ENCODE results near the gene YPEL1. TPM values are rescaled to one million over a fixed set of nuclear protein-coding genes. Genes with fewer than 3 reads are reported as not detected.

Gene YPEL1
- total and polyA plus RNA-seq, 10 of the 15 experiments (the other 5 are each of a cell fraction or from before 2014, with no cell fraction given), result 0.13 to 5.0 (median 1.6) TPM

DNA sequence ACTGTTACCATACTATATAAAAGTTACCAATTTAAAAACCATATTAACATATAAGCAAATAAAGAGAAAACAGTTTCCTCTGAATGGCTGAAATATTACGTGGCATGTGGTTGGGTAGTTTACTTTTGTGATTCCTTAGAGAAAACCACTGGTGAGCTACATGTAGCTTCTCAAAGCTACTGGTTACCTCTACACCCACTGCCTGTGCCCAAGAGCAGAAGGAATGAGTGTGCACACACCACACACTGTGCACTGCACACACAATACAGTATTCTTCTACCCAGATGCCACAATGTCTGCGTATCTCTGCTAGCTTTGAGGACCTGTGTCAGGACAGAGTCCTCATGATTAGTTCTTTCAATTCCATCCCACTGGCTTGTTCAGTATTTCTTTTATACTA lies 25.5 kb upstream of the YPEL1 start:
- ATAC-seq (peak; percentile 42), FAIRE-seq (no peak), DNase-seq (ENCODE audit: low read depth, low spot score) (no peak)
- 46% methylated on average over 2 of the region's 2 CpGs for WGBS (ENCODE audit: insufficient coverage, insufficient replicate concordance, low lambda C conversion rate, missing lambda C conversion rate)
- Histone ChIP-seq H3K36me3 (ENCODE audit: control insufficient read depth in 2 of 2, insufficient read depth in 2 of 2, low read length in 1 of 2) (peaks cover 9 to 24% of the 10 kb centered on the region in 2 experiments), H3K4me3 (no peak overlapping the region), H3K9ac (ENCODE audit: control insufficient read depth, insufficient read depth, low read length) (no peak overlapping the region), H3K79me2 (ENCODE audit: control insufficient read depth, insufficient read depth, low read length) (no peaks in the 10 kb centered on the region), H3K9me3 (replicated peaks; ENCODE audit: control insufficient read depth, insufficient read depth, low read length) (no peaks in the 10 kb centered on the region), H2AFZ (ENCODE audit: control insufficient read depth, low read depth, low read length) (no peak overlapping the region), H3K4me1 (ENCODE audit: control insufficient read depth, insufficient read depth, low read length) (peaks cover 52% of the 10 kb centered on the region), H3K4me2 (ENCODE audit: control insufficient read depth, insufficient read depth) (no peak overlapping the region), H3K27me3 (replicated peaks in 1 of 2; ENCODE audit: control insufficient read depth in 2 of 2, insufficient read depth in 2 of 2, low read length in 1 of 2) (no peaks in the 10 kb centered on the region), H3K27ac (ENCODE audit: control insufficient read depth, insufficient read depth) (no peak overlapping the region), H4K20me1 (ENCODE audit: control insufficient read depth, insufficient read depth) (no peaks in the 10 kb centered on the region)
- ChIA-PET RAD21 (ENCODE audit: unreplicated experiment) (interaction anchor here (0.7 to 2.1 kb wide), 6 partner anchors 9 to 192 kb away, joined by 3 to 5 read pairs (median 4); partner anchors contain the start of gene PPM1F), SMC1A (ENCODE audit: uncharacterized antibody, unreplicated experiment) (interaction anchor here (0.7 to 3.7 kb wide), 11 partner anchors 8 to 106 kb away, joined by 3 to 26 read pairs (median 4); partner anchors contain the start of gene MAPK1), CTCF (interaction anchor here (1.1 to 2.5 kb wide), 6 partner anchors 10 to 177 kb away, joined by 3 to 8 read pairs (median 4); partner anchors contain the start of gene YPEL1), POLR2A (interaction anchor here (0.6 to 1.3 kb wide), 4 partner anchors 15 to 136 kb away, joined by 3 to 4 read pairs (median 4); no protein-coding TSS in a partner anchor)
- intact Hi-C loops (cut with micrococcal nuclease; ENCODE audit: unreplicated experiment) (loop anchor here (5.0 kb wide), 1 partner anchor 101 kb away; no protein-coding TSS in a partner anchor), in situ Hi-C loops (cut with MboI) (no loop called here)
- TF ChIP-seq RUNX3 (IDR thresholded peaks at IDR 0.05; ENCODE audit: low read length) (peak; percentile 51), ZZZ3 (IDR thresholded peaks at IDR 0.05; ENCODE audit: control insufficient read depth, insufficient read length, low read depth) (no peak), EED (IDR thresholded peaks at IDR 0.05; ENCODE audit: low read depth) (peak; percentile 16; the same call in 1 of the 2 replicates), ZBED1 (IDR thresholded peaks at IDR 0.05; ENCODE audit: borderline replicate concordance) (no peak)
- no TSS peak for BruUV-seq (replicated peaks)

DNA sequence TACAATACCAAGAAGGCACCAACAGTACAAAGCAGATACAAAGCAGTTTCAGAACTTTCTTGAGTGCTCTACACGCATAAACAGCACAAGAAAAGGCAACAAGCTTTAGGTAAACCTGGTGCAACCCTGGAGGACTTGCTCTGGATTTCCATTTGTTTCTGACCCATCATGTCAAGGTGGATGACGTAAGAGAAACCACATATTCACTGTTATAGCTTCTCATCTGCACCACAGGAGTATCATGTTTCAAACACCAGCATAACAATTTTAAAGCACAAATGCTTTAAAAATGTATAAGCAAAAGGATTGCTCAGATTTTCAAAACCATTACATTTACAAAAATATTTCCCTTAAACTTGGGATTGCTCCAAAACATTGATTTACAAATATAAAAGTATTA lies 25.0 kb upstream of the YPEL1 start:
- WGBS (ENCODE audit: insufficient coverage, insufficient replicate concordance, low lambda C conversion rate, missing lambda C conversion rate), result 97% methylated on average over 2 of the region's 2 CpGs
- Histone ChIP-seq H3K9ac (ENCODE audit: control insufficient read depth, insufficient read depth, low read length) (no peak overlapping the region), H2AFZ (ENCODE audit: control insufficient read depth, low read depth, low read length) (no peak overlapping the region), H4K20me1 (ENCODE audit: control insufficient read depth, insufficient read depth) (no peaks in the 10 kb centered on the region), H3K4me3 (no peak overlapping the region), H3K27me3 (replicated peaks in 1 of 2; ENCODE audit: control insufficient read depth in 2 of 2, insufficient read depth in 2 of 2, low read length in 1 of 2) (no peaks in the 10 kb centered on the region), H3K9me3 (replicated peaks; ENCODE audit: control insufficient read depth, insufficient read depth, low read length) (no peaks in the 10 kb centered on the region), H3K36me3 (ENCODE audit: control insufficient read depth in 2 of 2, insufficient read depth in 2 of 2, low read length in 1 of 2) (peaks cover 6 to 24% of the 10 kb centered on the region in 2 experiments), H3K27ac (ENCODE audit: control insufficient read depth, insufficient read depth) (no peak overlapping the region), H3K4me2 (ENCODE audit: control insufficient read depth, insufficient read depth) (no peak overlapping the region), H3K79me2 (ENCODE audit: control insufficient read depth, insufficient read depth, low read length) (no peaks in the 10 kb centered on the region), H3K4me1 (ENCODE audit: control insufficient read depth, insufficient read depth, low read length) (peaks cover 55% of the 10 kb centered on the region)
- POLR2A ChIA-PET, result interaction anchor here (0.6 to 0.8 kb wide), 2 partner anchors 19 to 97 kb away, joined by 3 to 4 read pairs; no protein-coding TSS in a partner anchor
- no TSS peak for BruUV-seq (replicated peaks)
- SMC1A ChIA-PET (ENCODE audit: uncharacterized antibody, unreplicated experiment), result interaction anchor here (1.2 to 3.7 kb wide), 5 partner anchors 8 to 26 kb away, joined by 4 to 26 read pairs (median 6); no protein-coding TSS in a partner anchor
- peak; percentile 14 for ATAC-seq
- RAD21 ChIA-PET (ENCODE audit: unreplicated experiment), result interaction anchor here (1.0 to 1.6 kb wide), 3 partner anchors 9 to 98 kb away, joined by 3 to 4 read pairs (median 4); no protein-coding TSS in a partner anchor
- in situ Hi-C loops (cut with MboI) (no loop called here), intact Hi-C loops (cut with micrococcal nuclease; ENCODE audit: unreplicated experiment) (loop anchor here (5.0 kb wide), 1 partner anchor 102 kb away; no protein-coding TSS in a partner anchor)
- CTCF ChIA-PET, result interaction anchor here (0.6 to 2.5 kb wide), 6 partner anchors 11 to 209 kb away, joined by 3 to 8 read pairs (median 4); no protein-coding TSS in a partner anchor
- DNase-seq (ENCODE audit: low read depth, low spot score), result no peak
- FAIRE-seq, result no peak
- TF ChIP-seq MLLT1 (IDR thresholded peaks at IDR 0.05), result no peak
- TF ChIP-seq CREM (IDR thresholded peaks at IDR 0.05; ENCODE audit: low read depth), result 0 out of 2 replicates have a peak, but pooled peaks have one; percentile 29
- no peak for TF ChIP-seq CEBPB (IDR thresholded peaks at IDR 0.05; ENCODE audit: borderline replicate concordance in 1 of 2, low read depth in 2 of 2, low read length in 2 of 2)
- no peak for TF ChIP-seq NR2C2 (IDR thresholded peaks at IDR 0.05; ENCODE audit: borderline replicate concordance, control insufficient read depth, insufficient read length, low read depth)
- peak; percentile 79 for TF ChIP-seq ATF7 (IDR thresholded peaks at IDR 0.05; ENCODE audit: low read depth)
- no peak for TF ChIP-seq YY1 (IDR thresholded peaks at IDR 0.05; ENCODE audit: low read depth, low read length)
- TF ChIP-seq SMC3 (IDR thresholded peaks at IDR 0.05; ENCODE audit: borderline replicate concordance, low read length), result no peak
- TF ChIP-seq POU2F2 (IDR thresholded peaks at IDR 0.05; ENCODE audit: borderline replicate concordance, low read depth, low read length), result no peak
- TF ChIP-seq E2F4 (IDR thresholded peaks at IDR 0.05; ENCODE audit: low read depth, low read length), result no peak
- TF ChIP-seq SPI1 (IDR thresholded peaks at IDR 0.05; ENCODE audit: borderline replicate concordance, insufficient read depth, low read depth, low read length), result no peak

Data from GM12878 (cell line).